ENCODE results near the gene DOC2B.

DNA sequence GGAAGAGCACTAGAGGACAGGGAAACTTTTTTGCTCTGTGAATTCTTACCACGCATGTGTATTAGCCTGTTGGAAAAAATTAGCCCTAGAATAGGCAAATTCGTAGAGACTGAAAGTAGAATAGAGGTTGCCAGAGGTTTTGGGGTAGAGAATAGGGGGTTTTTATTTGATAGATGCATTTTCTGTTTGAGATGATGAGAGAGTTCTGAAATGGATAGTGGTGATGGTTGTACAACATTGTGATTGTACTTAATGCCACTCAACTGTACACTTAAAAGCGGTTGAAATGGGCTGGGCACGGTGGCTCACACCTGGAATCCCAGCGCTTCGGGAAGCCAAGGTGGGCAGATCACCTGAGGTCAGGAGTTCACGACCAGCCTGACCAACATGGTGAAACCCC is 8.0 kb upstream of the DOC2B start:
- TF ChIP-seq, protein P1, sequence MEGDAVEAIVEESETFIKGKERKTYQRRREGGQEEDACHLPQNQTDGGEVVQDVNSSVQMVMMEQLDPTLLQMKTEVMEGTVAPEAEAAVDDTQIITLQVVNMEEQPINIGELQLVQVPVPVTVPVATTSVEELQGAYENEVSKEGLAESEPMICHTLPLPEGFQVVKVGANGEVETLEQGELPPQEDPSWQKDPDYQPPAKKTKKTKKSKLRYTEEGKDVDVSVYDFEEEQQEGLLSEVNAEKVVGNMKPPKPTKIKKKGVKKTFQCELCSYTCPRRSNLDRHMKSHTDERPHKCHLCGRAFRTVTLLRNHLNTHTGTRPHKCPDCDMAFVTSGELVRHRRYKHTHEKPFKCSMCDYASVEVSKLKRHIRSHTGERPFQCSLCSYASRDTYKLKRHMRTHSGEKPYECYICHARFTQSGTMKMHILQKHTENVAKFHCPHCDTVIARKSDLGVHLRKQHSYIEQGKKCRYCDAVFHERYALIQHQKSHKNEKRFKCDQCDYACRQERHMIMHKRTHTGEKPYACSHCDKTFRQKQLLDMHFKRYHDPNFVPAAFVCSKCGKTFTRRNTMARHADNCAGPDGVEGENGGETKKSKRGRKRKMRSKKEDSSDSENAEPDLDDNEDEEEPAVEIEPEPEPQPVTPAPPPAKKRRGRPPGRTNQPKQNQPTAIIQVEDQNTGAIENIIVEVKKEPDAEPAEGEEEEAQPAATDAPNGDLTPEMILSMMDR (IDR thresholded peaks at IDR 0.05; ENCODE audit: low read length) = no peak
- TF ChIP-seq EZH2 (IDR thresholded peaks at IDR 0.05; ENCODE audit: borderline replicate concordance, low read length) = no peak

Data from OCI-LY1 (cell line).